SU-DHL-6 (cell line): Measurements from ENCODE around the gene TCP10L.

Experiments used
- H2AFZ ChIP-seq: fragments of 200-600 bp; sonication (generic); 2 replicates; pipeline ENCODE4 v1.6.1; 2014; ENCODE audit warnings: low read depth, mild to moderate bottlenecking, moderate library complexity, mixed read lengths, antibody characterized with exemption, low read length; ENCODE audit not compliant: severe bottlenecking
- H3F3A ChIP-seq: fragments of 200-600 bp; shearing (Covaris generic); 2 replicates; pipeline ENCODE4 v1.6.0; 2016; ENCODE audit warnings: antibody characterized with exemption, mild to moderate bottlenecking; ENCODE audit not compliant: insufficient read depth
- H3K27ac ChIP-seq: fragments of 200-600 bp; sonication (generic); 2 replicates; pipeline ENCODE4 v1.5.1; 2016; ENCODE audit warnings: low read depth, mild to moderate bottlenecking, low read length, moderate library complexity, mixed read lengths
- H3K27me3 ChIP-seq: fragments of 200-600 bp; sonication (generic), shearing (Covaris generic); 2 replicates; pipeline ENCODE4 v1.6.0; 2014; ENCODE audit warnings: mild to moderate bottlenecking, low read length
- H3K36me3 ChIP-seq: fragments of 200-600 bp; sonication (generic); 2 replicates; pipeline ENCODE4 v1.6.1; 2014; ENCODE audit warnings: mild to moderate bottlenecking, low read length, mixed read lengths
- H3K4me2 ChIP-seq: fragments of 300-600, 200-600 bp; shearing (Covaris generic), sonication (generic); 2 replicates; pipeline ENCODE4 v1.6.0; 2014; ENCODE audit warnings: low read length, low read depth, mild to moderate bottlenecking; ENCODE audit not compliant: poor library complexity, severe bottlenecking
- H3K4me3 ChIP-seq: fragments of 200-600 bp; sonication (generic); 2 replicates; pipeline ENCODE4 v1.5.1; 2014; ENCODE audit warnings: antibody characterized with exemption, low read length, mild to moderate bottlenecking, mixed read lengths; ENCODE audit not compliant: insufficient read depth, poor library complexity, severe bottlenecking
- H3K79me2 ChIP-seq: fragments of 200-600 bp; sonication (generic); 2 replicates; pipeline ENCODE4 v1.6.1; 2014; ENCODE audit warnings: mild to moderate bottlenecking, low read length, moderate library complexity; ENCODE audit not compliant: insufficient read depth
- H3K9ac ChIP-seq: fragments of 200-600 bp; sonication (generic); 2 replicates; pipeline ENCODE4 v1.7.0; 2014; ENCODE audit warnings: mild to moderate bottlenecking, low read length
- H3K9me2 ChIP-seq: fragments of 200-600 bp; sonication (generic); replicated peaks from 2 replicates; pipeline ENCODE4 v1.6.1; 2014; ENCODE audit warnings: low read length; ENCODE audit not compliant: insufficient read depth
- H3K9me3 ChIP-seq: fragments of 200-600 bp; sonication (generic); 2 replicates; pipeline ENCODE4 v1.6.1; 2014; ENCODE audit warnings: low read length, mixed read lengths; ENCODE audit not compliant: insufficient read depth
- H4K20me1 ChIP-seq: fragments of 200-600 bp; sonication (generic); 2 replicates; pipeline ENCODE4 v1.6.1; 2014; ENCODE audit warnings: low read depth, mild to moderate bottlenecking, antibody characterized with exemption, low read length, moderate library complexity, mixed read lengths
- EZH2phosphoT487 ChIP-seq: fragments of 200-600 bp; sonication (generic), shearing (Covaris generic); conservative IDR thresholded peaks from 2 replicates; pipeline ENCODE4 v1.6.1; 2018; ENCODE audit warnings: mild to moderate bottlenecking, antibody characterized with exemption, low read length, moderate library complexity, mixed read lengths
- TF ChIP-seq, protein P1 (sequence below): fragments of 200-600 bp; sonication (generic); IDR thresholded peaks from one replicate; pipeline ENCODE4 v1.5.1; 2017; ENCODE audit warnings: antibody characterized with exemption, mild to moderate bottlenecking, low read length, moderate library complexity; ENCODE audit not compliant: insufficient read depth, poor library complexity, severe bottlenecking

The TCP10L gene

DNA sequence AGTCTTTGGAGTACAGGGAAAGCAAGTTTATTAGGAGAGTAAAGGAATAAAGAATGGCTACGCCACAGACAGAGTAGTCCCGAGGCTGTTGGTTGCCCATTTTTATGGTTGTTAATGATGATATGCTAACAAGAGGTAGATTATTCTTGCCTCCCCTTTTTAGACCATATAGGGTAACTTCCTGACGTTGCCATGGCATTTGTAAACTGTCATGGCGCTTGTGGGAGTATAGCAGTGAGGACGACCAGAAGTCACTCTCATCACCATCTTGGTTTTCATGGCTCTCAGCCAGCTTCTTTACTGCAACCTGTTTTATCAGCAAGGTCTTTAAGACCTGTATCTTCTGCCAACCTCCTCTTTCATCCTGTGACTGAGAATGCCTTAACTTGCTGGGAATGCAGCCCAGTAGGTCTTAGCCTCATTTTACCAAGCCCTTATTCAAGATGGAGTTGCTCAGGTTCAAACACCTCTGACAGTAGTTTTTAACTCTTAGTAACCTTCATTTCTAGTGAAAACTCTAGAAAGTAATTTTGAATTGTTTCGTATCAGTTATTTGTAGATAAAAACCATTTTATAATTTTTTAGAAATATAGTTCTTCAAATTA lies 26.2 kb downstream of the TCP10L start:
- no peaks in the 10 kb centered on the region for H3K9me3 ChIP-seq
- H4K20me1 ChIP-seq = no peaks in the 10 kb centered on the region
- H3K4me3 ChIP-seq = no peak overlapping the region
- no peak overlapping the region for H3K27ac ChIP-seq
- no peaks in the 10 kb centered on the region for H3F3A ChIP-seq
- TF ChIP-seq EZH2phosphoT487 = no peak
- TF ChIP-seq, protein P1, sequence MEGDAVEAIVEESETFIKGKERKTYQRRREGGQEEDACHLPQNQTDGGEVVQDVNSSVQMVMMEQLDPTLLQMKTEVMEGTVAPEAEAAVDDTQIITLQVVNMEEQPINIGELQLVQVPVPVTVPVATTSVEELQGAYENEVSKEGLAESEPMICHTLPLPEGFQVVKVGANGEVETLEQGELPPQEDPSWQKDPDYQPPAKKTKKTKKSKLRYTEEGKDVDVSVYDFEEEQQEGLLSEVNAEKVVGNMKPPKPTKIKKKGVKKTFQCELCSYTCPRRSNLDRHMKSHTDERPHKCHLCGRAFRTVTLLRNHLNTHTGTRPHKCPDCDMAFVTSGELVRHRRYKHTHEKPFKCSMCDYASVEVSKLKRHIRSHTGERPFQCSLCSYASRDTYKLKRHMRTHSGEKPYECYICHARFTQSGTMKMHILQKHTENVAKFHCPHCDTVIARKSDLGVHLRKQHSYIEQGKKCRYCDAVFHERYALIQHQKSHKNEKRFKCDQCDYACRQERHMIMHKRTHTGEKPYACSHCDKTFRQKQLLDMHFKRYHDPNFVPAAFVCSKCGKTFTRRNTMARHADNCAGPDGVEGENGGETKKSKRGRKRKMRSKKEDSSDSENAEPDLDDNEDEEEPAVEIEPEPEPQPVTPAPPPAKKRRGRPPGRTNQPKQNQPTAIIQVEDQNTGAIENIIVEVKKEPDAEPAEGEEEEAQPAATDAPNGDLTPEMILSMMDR = no peak
- H3K9me2 ChIP-seq = no peaks in the 10 kb centered on the region
- no peaks in the 10 kb centered on the region for H3K36me3 ChIP-seq
- no peaks in the 10 kb centered on the region for H3K79me2 ChIP-seq
- no peak overlapping the region for H2AFZ ChIP-seq
- no peak overlapping the region for H3K4me2 ChIP-seq
- no peaks in the 10 kb centered on the region; the same call in 1 of the 2 replicates for H3K27me3 ChIP-seq
- no peak overlapping the region for H3K9ac ChIP-seq

DNA sequence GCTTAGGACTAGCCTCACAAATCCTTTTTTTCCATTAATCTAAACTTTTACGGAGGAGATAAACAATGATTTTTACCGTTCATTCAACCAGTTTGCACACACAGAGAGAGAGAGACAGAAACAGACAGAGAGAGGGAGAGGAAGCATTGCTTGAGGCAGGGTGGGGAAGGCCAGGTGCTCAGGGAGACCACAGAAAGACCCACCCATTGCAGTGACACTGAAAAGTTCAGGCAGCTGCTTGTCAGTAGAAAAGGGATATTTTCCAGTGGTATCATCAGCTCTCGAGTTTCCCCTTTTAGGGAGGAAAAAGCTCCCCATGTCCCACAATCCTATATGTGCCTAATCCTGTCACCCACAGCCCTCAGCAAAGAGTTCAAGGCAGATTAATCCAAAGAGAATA lies 27.2 kb downstream of the TCP10L start:
- no peaks in the 10 kb centered on the region for H3K9me2 ChIP-seq
- no peaks in the 10 kb centered on the region for H3K27me3 ChIP-seq
- H3F3A ChIP-seq = no peaks in the 10 kb centered on the region
- no peak overlapping the region for H3K27ac ChIP-seq
- H4K20me1 ChIP-seq = no peaks in the 10 kb centered on the region
- H3K4me3 ChIP-seq = no peak overlapping the region
- H3K4me2 ChIP-seq = no peak overlapping the region
- H2AFZ ChIP-seq = no peak overlapping the region
- H3K9me3 ChIP-seq = no peaks in the 10 kb centered on the region
- no peaks in the 10 kb centered on the region for H3K79me2 ChIP-seq
- H3K9ac ChIP-seq = no peak overlapping the region
- H3K36me3 ChIP-seq = no peaks in the 10 kb centered on the region
- TF ChIP-seq EZH2phosphoT487 = no peak
- TF ChIP-seq, protein P1 = no peak

DNA sequence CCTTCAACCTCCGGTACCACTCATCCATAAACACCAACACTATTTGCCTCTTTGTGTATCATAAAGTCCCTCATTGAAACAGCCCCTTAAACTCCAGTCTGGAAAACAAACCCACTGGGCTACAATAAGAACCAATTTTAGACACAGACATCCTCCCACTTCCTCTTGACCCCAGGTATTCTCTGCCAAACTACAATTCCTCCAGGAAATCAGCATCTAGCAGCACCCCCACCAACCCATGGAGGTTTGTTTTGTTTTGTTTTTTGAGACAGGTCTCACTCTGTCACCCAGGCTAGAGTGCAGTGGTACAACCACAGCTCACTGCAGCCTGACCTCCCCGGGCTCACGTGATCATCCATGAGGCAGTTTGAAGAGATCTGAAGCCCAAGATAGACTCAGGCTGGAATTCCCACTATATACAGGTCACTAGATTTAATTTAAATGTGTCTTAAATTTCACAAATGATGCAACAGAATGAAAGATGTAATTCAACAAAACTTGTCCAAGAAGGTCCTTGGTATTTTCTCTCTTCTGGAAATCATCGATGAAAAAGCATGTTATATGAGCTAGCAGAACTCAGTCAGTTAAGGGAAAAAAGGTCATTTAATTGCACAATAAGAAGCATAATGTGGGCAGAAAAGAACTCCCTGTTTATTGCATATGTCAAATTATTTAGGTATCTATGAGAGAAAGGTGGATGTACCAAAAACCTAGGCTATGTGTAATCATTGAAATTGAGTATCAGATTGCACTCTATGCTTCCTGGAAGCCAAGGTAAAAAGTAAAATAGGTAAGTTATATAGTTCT lies 30.3 kb downstream of the TCP10L start:
- Histone ChIP-seq H3K9me2 (no peaks in the 10 kb centered on the region), H3K9me3 (no peaks in the 10 kb centered on the region), H3F3A (no peaks in the 10 kb centered on the region), H3K9ac (no peak overlapping the region), H3K27ac (no peak overlapping the region), H3K4me2 (no peak overlapping the region), H3K27me3 (no peaks in the 10 kb centered on the region), H3K79me2 (no peaks in the 10 kb centered on the region), H2AFZ (no peak overlapping the region), H3K4me3 (no peak overlapping the region), H4K20me1 (no peaks in the 10 kb centered on the region), H3K36me3 (no peaks in the 10 kb centered on the region)
- TF ChIP-seq EZH2phosphoT487 = no peak
- TF ChIP-seq, protein P1 = no peak
